ENCODE measurements around the gene DHRS7. TPM values are rescaled to one million over a fixed set of nuclear protein-coding genes. Genes with fewer than 3 reads are reported as not detected.
"Not testable (repeated sequence)": the region's sequence is repeated elsewhere in the genome, so short reads cannot be mapped to it uniquely, and the experiment has no call there.

The DHRS7 gene
- total and polyA plus RNA-seq, 7 donors = 239 to 743 (median 492) TPM

DNA sequence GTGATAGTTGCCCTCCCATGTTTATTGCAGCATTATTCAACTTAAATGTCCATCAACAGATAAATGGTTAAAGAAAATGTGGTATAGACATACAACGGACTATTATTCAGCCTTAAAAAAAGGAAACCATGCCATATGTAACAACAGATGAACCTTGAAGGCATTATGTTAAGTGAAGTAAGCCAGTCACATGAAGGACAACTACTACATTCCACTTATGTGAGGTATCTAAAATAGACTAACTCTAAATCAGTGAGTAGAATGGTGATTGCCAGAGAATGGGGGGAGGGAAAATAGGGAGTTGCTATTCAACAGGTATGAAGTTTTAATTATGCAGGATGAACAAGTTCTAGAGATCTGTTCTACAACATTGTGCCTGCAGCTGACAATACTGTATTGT, 63.4 kb downstream of the DHRS7 start:
- 40 to 45% (median 41%) methylated on average over 1 of the region's 1 CpG for WGBS, 3 donors
- no peaks in the 10 kb centered on the region for H3K27me3 ChIP-seq (ENCODE audit: insufficient read depth in 3 of 3, low read length in 2 of 3)
- peaks cover 54% of the 10 kb centered on the region for H3K4me1 ChIP-seq
- H3K27ac ChIP-seq = peak overlapping the region; percentile 65
- H3K9me3 ChIP-seq = no peaks in the 10 kb centered on the region
- TF ChIP-seq CTCF (IDR thresholded peaks at IDR 0.05) = no peak
- ATAC-seq = peak; percentile 66 to 79 (median 72)
- intact Hi-C loops (cut with DNase I) = no loop called here
- H3K36me3 ChIP-seq (ENCODE audit: insufficient read depth in 1 of 2, low read depth in 1 of 2) = peaks cover 0 to 5% of the 10 kb centered on the region in 2 donors
- peak overlapping the region; percentile 9 for H3K4me3 ChIP-seq
- DNase-seq = no peak

DNA sequence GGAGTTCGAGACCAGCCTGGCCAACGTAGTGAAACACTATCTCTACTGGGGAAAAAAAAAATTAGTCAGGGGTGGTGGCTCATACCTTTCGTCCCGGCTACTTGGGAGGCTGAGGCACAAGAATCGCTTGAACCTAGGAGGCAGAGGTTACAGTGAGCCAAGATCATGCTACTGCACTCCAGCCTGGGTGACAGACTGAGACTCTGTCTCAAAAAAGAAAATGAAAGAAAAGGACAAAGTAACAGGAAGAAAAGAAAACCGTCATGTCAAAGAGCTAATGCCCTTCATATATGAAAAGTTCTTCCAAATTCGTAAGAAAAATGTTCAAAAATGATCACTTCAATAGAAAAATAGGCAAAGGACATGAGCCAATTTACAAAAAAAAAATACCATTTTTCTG, 65.3 kb downstream of the DHRS7 start:
- intact Hi-C loops (cut with DNase I) = loop anchor here in 1 of 2 donors (10.0 kb wide), 1 partner anchor 135 kb away; no protein-coding TSS in a partner anchor
- DNase-seq; H3K27ac ChIP-seq; H3K27me3 ChIP-seq (ENCODE audit: insufficient read depth in 3 of 3, low read length in 2 of 3); H3K36me3 ChIP-seq (ENCODE audit: insufficient read depth in 1 of 2, low read depth in 1 of 2); H3K9me3 ChIP-seq; ATAC-seq; H3K4me3 ChIP-seq: not testable (repeated sequence)
- H3K4me1 ChIP-seq = peaks cover 55% of the 10 kb centered on the region
- 91 to 98% (median 93%) methylated on average over 7 of the region's 7 CpGs for WGBS, 3 donors

- Histone ChIP-seq H3K4me1 (peaks cover 58% of the 10 kb centered on the region), H3K9me3 (no peaks in the 10 kb centered on the region), H3K27ac (peak overlapping the region; percentile 97), H3K36me3 (ENCODE audit: insufficient read depth in 1 of 2, low read depth in 1 of 2) (peaks cover 3 to 5% of the 10 kb centered on the region in 2 donors), H3K4me3 (no peak overlapping the region), H3K27me3 (ENCODE audit: insufficient read depth in 3 of 3, low read length in 2 of 3) (no peaks in the 10 kb centered on the region)
- TF ChIP-seq CTCF (IDR thresholded peaks at IDR 0.05) = no peak
- 66 to 72% (median 67%) methylated on average over 6 of the region's 6 CpGs for WGBS, 3 donors
- DNase-seq = no peak
- no peak for ATAC-seq
- intact Hi-C loops (cut with DNase I) = loop anchor here in 1 of 2 donors (10.0 kb wide), 1 partner anchor 133 kb away; no protein-coding TSS in a partner anchor
These were observed 67.2 kb downstream of the DHRS7 start for GRCh38 chr14:60097974-60098373.

DNA sequence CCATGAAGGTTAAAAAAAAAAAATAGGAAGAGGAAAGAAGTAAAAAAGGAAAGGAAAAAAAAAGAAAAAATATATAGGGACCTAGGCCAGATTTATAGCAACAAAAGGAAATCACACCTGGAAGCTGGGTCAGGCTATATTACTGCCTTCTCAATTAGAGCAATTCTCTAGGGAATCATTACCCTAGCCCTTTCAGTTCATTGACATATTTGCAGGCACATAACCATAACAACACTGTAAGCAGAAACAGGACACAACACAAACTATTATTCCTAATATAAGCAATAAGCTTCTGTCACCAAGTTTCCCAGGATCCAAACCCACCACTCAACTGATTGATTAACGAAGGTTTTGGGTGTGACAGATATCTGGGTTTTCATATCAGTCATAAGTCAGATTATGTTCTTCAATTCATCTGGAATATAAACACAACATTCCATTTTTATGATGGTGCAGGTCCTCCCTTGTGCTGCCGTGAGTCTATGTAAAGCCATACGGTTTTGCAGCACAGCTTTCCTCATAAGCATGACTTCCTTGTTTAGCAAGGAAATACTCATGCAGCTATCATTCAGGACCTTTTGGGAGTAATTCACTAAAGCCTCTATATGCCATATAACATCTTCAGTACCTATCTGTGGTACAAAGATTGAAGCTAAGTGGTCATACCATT, 69.3 kb downstream of the DHRS7 start:
- WGBS, 3 donors = 44 to 58% (median 50%) methylated on average over 3 of the region's 3 CpGs
- ATAC-seq = no peak
- H3K36me3 ChIP-seq (ENCODE audit: insufficient read depth in 1 of 2, low read depth in 1 of 2) = peaks cover 3 to 5% of the 10 kb centered on the region in 2 donors
- H3K27ac ChIP-seq = peak overlapping the region; percentile 97
- intact Hi-C loops (cut with DNase I) = loop anchor here in 1 of 2 donors (10.0 kb wide), 1 partner anchor 131 kb away; no protein-coding TSS in a partner anchor
- DNase-seq = no peak
- peak overlapping the region; percentile 87 for H3K4me3 ChIP-seq
- H3K4me1 ChIP-seq = peaks cover 39% of the 10 kb centered on the region
- no peaks in the 10 kb centered on the region for H3K27me3 ChIP-seq (ENCODE audit: insufficient read depth in 3 of 3, low read length in 2 of 3)
- no peak for TF ChIP-seq CTCF (IDR thresholded peaks at IDR 0.05)
- no peaks in the 10 kb centered on the region for H3K9me3 ChIP-seq

- intact Hi-C loops (cut with DNase I) = loop anchor here in 1 of 2 donors (10.0 kb wide), 1 partner anchor 130 kb away; no protein-coding TSS in a partner anchor
- peaks cover 39% of the 10 kb centered on the region for H3K4me1 ChIP-seq
These were observed 70.0 kb downstream of the DHRS7 start for GRCh38 chr14:60095231-60095630.

More at GRCh38 chr14:60095231-60095630, 70.0 kb downstream of the DHRS7 start:
- Histone ChIP-seq H3K27ac (peak overlapping the region; percentile 97), H3K36me3 (ENCODE audit: insufficient read depth in 1 of 2, low read depth in 1 of 2) (peaks cover 3 to 5% of the 10 kb centered on the region in 2 donors), H3K27me3 (ENCODE audit: insufficient read depth in 3 of 3, low read length in 2 of 3) (no peaks in the 10 kb centered on the region), H3K4me3 (peak overlapping the region; percentile 87), H3K9me3 (no peaks in the 10 kb centered on the region)
- DNase-seq = no peak
- TF ChIP-seq CTCF (IDR thresholded peaks at IDR 0.05) = no peak
- ATAC-seq = no peak
